ENCODE data around the gene CA11. TPM values are rescaled to one million over a fixed set of nuclear protein-coding genes. Genes with fewer than 3 reads are reported as not detected.

CA11 gene
- total and polyA plus RNA-seq, 9 of the 15 experiments (the other 6 are each of a cell fraction or from before 2014, with no cell fraction given), result 2.9 to 19.9 (median 8.3) TPM

DNA sequence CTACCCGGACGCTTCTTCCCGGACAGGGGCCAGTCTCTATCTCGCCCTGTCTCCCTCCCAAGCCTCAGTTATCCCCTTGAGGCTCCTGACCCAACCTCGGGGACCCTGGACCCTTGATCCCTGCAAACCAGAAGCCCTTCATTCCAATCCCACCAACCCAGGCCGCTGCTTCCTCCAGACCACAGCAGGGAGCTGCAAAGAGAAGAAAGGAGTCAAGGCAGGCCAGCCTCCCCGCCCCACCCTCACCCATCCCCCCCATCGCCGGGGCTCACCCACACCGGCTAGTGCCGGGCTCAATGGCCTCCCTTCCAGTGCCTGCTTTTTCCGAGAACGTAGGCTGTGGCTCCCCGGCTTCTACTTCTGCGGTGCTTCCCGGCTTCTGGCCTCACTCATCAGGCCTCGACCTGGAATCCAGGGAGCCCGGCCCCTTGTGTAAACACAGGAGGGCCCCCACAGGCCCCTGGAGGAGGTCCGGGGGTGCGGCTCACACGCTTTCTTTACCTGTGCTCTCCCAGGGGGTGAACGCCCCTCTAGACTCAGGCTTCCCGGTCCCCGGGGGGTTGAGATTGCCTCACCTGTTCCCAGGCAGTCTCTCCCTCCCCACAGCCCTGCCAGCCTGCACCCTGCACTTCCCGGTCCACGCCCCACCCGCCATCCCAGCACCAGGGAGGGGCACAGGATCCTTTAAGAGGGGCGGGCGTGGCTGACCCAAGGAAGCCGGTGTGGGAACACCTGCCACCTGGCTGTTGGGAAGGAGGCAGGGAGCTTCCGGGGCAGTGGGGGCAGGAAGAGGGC is 31.4 kb downstream of the CA11 start, which contains the start of gene FAM83E (continued):
- TF ChIP-seq RBM14 (IDR thresholded peaks at IDR 0.05; ENCODE audit: borderline replicate concordance, insufficient read depth, low read depth, low read length), result no peak
- no peak for TF ChIP-seq MXI1 (IDR thresholded peaks at IDR 0.05; ENCODE audit: low read depth, low read length)
- no peak for TF ChIP-seq ZNF239 (CRISPR knock-in tag; IDR thresholded peaks at IDR 0.05)
- TF ChIP-seq PURB (CRISPR knock-in tag; IDR thresholded peaks at IDR 0.05; ENCODE audit: low read depth), result no peak
- TF ChIP-seq NELFE (IDR thresholded peaks at IDR 0.05; ENCODE audit: insufficient read depth, insufficient read length), result no peak
- TF ChIP-seq NONO (IDR thresholded peaks at IDR 0.05; ENCODE audit: low read depth in 2 of 2, low read length in 1 of 2), result peak in 1 of 2 experiments; percentile 72; a peak in 1 of 4 replicates
- no peak for TF ChIP-seq MED1 (CRISPR knock-in tag; IDR thresholded peaks at IDR 0.05; ENCODE audit: borderline replicate concordance)
- TF ChIP-seq, protein P1, sequence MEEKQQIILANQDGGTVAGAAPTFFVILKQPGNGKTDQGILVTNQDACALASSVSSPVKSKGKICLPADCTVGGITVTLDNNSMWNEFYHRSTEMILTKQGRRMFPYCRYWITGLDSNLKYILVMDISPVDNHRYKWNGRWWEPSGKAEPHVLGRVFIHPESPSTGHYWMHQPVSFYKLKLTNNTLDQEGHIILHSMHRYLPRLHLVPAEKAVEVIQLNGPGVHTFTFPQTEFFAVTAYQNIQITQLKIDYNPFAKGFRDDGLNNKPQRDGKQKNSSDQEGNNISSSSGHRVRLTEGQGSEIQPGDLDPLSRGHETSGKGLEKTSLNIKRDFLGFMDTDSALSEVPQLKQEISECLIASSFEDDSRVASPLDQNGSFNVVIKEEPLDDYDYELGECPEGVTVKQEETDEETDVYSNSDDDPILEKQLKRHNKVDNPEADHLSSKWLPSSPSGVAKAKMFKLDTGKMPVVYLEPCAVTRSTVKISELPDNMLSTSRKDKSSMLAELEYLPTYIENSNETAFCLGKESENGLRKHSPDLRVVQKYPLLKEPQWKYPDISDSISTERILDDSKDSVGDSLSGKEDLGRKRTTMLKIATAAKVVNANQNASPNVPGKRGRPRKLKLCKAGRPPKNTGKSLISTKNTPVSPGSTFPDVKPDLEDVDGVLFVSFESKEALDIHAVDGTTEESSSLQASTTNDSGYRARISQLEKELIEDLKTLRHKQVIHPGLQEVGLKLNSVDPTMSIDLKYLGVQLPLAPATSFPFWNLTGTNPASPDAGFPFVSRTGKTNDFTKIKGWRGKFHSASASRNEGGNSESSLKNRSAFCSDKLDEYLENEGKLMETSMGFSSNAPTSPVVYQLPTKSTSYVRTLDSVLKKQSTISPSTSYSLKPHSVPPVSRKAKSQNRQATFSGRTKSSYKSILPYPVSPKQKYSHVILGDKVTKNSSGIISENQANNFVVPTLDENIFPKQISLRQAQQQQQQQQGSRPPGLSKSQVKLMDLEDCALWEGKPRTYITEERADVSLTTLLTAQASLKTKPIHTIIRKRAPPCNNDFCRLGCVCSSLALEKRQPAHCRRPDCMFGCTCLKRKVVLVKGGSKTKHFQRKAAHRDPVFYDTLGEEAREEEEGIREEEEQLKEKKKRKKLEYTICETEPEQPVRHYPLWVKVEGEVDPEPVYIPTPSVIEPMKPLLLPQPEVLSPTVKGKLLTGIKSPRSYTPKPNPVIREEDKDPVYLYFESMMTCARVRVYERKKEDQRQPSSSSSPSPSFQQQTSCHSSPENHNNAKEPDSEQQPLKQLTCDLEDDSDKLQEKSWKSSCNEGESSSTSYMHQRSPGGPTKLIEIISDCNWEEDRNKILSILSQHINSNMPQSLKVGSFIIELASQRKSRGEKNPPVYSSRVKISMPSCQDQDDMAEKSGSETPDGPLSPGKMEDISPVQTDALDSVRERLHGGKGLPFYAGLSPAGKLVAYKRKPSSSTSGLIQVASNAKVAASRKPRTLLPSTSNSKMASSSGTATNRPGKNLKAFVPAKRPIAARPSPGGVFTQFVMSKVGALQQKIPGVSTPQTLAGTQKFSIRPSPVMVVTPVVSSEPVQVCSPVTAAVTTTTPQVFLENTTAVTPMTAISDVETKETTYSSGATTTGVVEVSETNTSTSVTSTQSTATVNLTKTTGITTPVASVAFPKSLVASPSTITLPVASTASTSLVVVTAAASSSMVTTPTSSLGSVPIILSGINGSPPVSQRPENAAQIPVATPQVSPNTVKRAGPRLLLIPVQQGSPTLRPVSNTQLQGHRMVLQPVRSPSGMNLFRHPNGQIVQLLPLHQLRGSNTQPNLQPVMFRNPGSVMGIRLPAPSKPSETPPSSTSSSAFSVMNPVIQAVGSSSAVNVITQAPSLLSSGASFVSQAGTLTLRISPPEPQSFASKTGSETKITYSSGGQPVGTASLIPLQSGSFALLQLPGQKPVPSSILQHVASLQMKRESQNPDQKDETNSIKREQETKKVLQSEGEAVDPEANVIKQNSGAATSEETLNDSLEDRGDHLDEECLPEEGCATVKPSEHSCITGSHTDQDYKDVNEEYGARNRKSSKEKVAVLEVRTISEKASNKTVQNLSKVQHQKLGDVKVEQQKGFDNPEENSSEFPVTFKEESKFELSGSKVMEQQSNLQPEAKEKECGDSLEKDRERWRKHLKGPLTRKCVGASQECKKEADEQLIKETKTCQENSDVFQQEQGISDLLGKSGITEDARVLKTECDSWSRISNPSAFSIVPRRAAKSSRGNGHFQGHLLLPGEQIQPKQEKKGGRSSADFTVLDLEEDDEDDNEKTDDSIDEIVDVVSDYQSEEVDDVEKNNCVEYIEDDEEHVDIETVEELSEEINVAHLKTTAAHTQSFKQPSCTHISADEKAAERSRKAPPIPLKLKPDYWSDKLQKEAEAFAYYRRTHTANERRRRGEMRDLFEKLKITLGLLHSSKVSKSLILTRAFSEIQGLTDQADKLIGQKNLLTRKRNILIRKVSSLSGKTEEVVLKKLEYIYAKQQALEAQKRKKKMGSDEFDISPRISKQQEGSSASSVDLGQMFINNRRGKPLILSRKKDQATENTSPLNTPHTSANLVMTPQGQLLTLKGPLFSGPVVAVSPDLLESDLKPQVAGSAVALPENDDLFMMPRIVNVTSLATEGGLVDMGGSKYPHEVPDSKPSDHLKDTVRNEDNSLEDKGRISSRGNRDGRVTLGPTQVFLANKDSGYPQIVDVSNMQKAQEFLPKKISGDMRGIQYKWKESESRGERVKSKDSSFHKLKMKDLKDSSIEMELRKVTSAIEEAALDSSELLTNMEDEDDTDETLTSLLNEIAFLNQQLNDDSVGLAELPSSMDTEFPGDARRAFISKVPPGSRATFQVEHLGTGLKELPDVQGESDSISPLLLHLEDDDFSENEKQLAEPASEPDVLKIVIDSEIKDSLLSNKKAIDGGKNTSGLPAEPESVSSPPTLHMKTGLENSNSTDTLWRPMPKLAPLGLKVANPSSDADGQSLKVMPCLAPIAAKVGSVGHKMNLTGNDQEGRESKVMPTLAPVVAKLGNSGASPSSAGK (IDR thresholded peaks at IDR 0.05), result no peak
- peak in 1 of 2 experiments; percentile 72; a peak in 2 of 4 replicates for TF ChIP-seq TEAD1 (CRISPR knock-in tag; IDR thresholded peaks at IDR 0.05)
- TF ChIP-seq NCOA1 (IDR thresholded peaks at IDR 0.05; ENCODE audit: low read depth), result no peak
- TF ChIP-seq, protein P2, sequence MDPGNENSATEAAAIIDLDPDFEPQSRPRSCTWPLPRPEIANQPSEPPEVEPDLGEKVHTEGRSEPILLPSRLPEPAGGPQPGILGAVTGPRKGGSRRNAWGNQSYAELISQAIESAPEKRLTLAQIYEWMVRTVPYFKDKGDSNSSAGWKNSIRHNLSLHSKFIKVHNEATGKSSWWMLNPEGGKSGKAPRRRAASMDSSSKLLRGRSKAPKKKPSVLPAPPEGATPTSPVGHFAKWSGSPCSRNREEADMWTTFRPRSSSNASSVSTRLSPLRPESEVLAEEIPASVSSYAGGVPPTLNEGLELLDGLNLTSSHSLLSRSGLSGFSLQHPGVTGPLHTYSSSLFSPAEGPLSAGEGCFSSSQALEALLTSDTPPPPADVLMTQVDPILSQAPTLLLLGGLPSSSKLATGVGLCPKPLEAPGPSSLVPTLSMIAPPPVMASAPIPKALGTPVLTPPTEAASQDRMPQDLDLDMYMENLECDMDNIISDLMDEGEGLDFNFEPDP (CRISPR knock-in tag; IDR thresholded peaks at IDR 0.05), result no peak
- TF ChIP-seq SMARCA5 (IDR thresholded peaks at IDR 0.05), result no peak
- TF ChIP-seq, protein P3, sequence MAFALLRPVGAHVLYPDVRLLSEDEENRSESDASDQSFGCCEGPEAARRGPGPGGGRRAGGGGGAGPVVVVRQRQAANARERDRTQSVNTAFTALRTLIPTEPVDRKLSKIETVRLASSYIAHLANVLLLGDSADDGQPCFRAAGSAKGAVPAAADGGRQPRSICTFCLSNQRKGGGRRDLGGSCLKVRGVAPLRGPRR (CRISPR knock-in tag; IDR thresholded peaks at IDR 0.05), result no peak
- TF ChIP-seq TBL1XR1 (IDR thresholded peaks at IDR 0.05; ENCODE audit: low read length in 2 of 2), result no peak
- TF ChIP-seq KAT8 (IDR thresholded peaks at IDR 0.05; ENCODE audit: low read depth), result no peak

Measured in K562 (cell line).